RWPE2 (cell line): Measurements from ENCODE around the gene CCDC122.

Experiments used
- ATAC-seq: fragments of 200-7000 bp; cut with Tn5 transposase; 3 replicates; pipeline ENCODE4 v1.9.1; 2021; ENCODE audit warnings: low read depth
- DNase-seq: peaks from one replicate; pipeline ENCODE4 v3.0.0-alpha.2; 2020; ENCODE audit warnings: low spot score
- H3K27ac ChIP-seq: fragments of 450-650 bp; 2 replicates; pipeline ENCODE4 v1.5.1; 2017; ENCODE audit warnings: mild to moderate bottlenecking; ENCODE audit not compliant: poor library complexity, severe bottlenecking
- H3K27me3 ChIP-seq: fragments of 250-450 bp; sonication (Bioruptor Pico); 2 replicates; pipeline ENCODE4 v1.5.1; 2021; ENCODE audit warnings: mild to moderate bottlenecking, moderate library complexity; ENCODE audit not compliant: insufficient read depth, poor library complexity, severe bottlenecking
- H3K36me3 ChIP-seq: fragments of 250-450 bp; sonication (Bioruptor Pico); 2 replicates; pipeline ENCODE4 v1.5.1; 2020; ENCODE audit warnings: low read depth, mild to moderate bottlenecking, moderate library complexity
- H3K4me1 ChIP-seq: fragments of 250-450 bp; sonication (Bioruptor Pico); 2 replicates; pipeline ENCODE4 v1.5.1; 2021; ENCODE audit warnings: mild to moderate bottlenecking, moderate library complexity; ENCODE audit not compliant: insufficient read depth, poor library complexity, severe bottlenecking
- H3K4me3 ChIP-seq: fragments of 250-450 bp; sonication (Bioruptor Pico); 2 replicates; pipeline ENCODE4 v1.5.1; 2021; ENCODE audit warnings: mild to moderate bottlenecking, moderate library complexity; ENCODE audit not compliant: severe bottlenecking
- H3K9me3 ChIP-seq: fragments of 250-450 bp; sonication (Bioruptor Pico); 2 replicates; pipeline ENCODE4 v1.5.1; 2021; ENCODE audit warnings: mild to moderate bottlenecking, moderate library complexity; ENCODE audit not compliant: severe bottlenecking
- TF ChIP-seq, protein P1 (sequence below): fragments of 450-650 bp; IDR thresholded peaks from one replicate; pipeline ENCODE4 v1.5.1; 2017; ENCODE audit warnings: mild to moderate bottlenecking, moderate library complexity; ENCODE audit not compliant: poor library complexity, severe bottlenecking

CCDC122 gene

DNA sequence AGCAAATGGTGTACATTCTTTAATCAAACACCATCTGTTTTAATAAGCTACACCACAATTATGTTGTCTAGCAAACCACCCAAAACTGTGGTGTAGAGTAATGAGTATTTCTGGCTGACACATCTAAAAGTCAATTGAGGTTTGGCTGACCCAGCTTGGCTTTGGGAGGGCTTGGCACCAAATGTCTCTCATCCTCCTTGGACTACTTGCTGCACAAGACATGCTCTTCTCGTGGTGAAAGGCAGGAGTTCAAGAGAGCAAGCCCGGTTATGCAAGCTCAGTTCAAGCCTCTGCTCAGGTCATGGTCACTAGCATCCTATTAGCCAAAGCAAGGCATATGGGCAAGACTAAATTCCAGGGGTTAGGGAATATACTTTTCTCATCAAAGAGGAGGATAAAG lies 37.3 kb upstream of the CCDC122 start:
- Histone ChIP-seq H3K36me3 (no peaks in the 10 kb centered on the region), H3K27ac (no peak overlapping the region), H3K4me3 (no peak overlapping the region), H3K4me1 (peaks cover 12% of the 10 kb centered on the region), H3K9me3 (no peaks in the 10 kb centered on the region), H3K27me3 (no peaks in the 10 kb centered on the region)
- ATAC-seq (no peak), DNase-seq (no peak)
- TF ChIP-seq, protein P1, sequence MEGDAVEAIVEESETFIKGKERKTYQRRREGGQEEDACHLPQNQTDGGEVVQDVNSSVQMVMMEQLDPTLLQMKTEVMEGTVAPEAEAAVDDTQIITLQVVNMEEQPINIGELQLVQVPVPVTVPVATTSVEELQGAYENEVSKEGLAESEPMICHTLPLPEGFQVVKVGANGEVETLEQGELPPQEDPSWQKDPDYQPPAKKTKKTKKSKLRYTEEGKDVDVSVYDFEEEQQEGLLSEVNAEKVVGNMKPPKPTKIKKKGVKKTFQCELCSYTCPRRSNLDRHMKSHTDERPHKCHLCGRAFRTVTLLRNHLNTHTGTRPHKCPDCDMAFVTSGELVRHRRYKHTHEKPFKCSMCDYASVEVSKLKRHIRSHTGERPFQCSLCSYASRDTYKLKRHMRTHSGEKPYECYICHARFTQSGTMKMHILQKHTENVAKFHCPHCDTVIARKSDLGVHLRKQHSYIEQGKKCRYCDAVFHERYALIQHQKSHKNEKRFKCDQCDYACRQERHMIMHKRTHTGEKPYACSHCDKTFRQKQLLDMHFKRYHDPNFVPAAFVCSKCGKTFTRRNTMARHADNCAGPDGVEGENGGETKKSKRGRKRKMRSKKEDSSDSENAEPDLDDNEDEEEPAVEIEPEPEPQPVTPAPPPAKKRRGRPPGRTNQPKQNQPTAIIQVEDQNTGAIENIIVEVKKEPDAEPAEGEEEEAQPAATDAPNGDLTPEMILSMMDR = no peak

DNA sequence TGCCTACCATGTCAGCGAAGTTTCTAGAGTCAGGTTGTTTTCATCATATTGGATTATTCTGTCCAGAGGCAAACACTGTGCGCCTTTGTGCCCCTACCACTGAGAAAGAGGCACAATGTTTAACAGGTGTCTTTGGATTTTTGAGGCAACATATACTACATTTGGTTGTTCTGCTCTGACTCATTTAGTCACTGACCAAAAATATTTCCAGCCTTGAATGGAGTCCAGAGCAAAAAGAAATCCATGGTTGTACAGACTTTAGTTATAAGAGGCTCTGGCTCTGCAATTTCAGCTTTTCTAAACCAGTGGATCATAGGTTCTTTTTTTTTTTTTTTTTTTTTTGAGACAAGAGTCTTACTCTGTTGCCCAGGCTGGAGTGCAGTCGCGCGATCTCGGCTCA lies 35.9 kb upstream of the CCDC122 start:
- no peaks in the 10 kb centered on the region for H3K27me3 ChIP-seq
- no peak for DNase-seq
- no peaks in the 10 kb centered on the region for H3K9me3 ChIP-seq
- no peaks in the 10 kb centered on the region for H3K36me3 ChIP-seq
- H3K4me3 ChIP-seq = no peak overlapping the region
- H3K4me1 ChIP-seq = peaks cover 12% of the 10 kb centered on the region
- TF ChIP-seq, protein P1 = no peak
- no peak for ATAC-seq
- H3K27ac ChIP-seq = no peak overlapping the region

DNA sequence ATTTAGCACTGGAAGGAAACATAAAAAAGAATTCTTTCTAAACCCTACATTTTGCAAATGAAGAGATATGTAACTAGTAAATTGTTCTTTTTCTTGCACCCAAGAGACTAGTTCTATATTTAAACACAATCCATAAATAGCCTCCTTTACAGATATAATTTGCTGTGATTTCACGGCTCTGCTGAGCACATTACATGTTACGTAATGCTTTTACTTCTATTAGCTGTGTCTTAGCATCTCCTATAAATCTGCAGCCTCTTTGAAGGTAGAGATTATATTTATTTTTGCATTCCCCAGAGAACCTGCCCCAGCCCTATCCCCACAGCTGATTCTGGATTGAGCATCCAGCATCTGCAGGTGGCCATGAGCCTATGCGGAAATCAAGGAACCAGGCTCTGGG lies 32.3 kb upstream of the CCDC122 start:
- Histone ChIP-seq H3K9me3 (no peaks in the 10 kb centered on the region), H3K27me3 (no peaks in the 10 kb centered on the region), H3K36me3 (no peaks in the 10 kb centered on the region), H3K4me1 (peaks cover 5% of the 10 kb centered on the region), H3K27ac (no peak overlapping the region), H3K4me3 (no peak overlapping the region)
- TF ChIP-seq, protein P1 = no peak
- no peak for DNase-seq
- no peak for ATAC-seq

DNA sequence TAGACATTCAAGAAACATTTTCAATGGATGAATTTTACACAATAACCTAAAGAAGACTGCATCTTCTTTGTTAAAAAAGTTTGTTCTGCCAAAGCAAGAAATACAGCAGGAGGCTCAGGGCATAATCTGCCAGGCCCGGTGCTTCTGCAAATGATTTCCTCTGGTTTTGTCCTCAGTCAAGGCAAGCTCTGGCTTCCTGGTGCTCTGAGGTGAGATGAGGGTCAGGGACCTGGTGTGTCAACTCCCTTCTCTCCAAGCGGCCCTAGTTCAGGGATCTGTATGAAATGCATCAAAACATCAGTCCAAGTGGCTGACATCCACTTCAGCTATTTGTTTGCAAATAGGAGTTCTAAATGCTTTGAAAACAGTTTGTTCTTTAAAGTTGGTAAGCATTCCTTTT lies 31.7 kb upstream of the CCDC122 start:
- no peak for DNase-seq
- no peak overlapping the region for H3K4me3 ChIP-seq
- H3K27ac ChIP-seq = no peak overlapping the region
- H3K4me1 ChIP-seq = peaks cover 5% of the 10 kb centered on the region
- H3K36me3 ChIP-seq = no peaks in the 10 kb centered on the region
- ATAC-seq = no peak
- TF ChIP-seq, protein P1 = no peak
- no peaks in the 10 kb centered on the region for H3K27me3 ChIP-seq
- no peaks in the 10 kb centered on the region for H3K9me3 ChIP-seq

DNA sequence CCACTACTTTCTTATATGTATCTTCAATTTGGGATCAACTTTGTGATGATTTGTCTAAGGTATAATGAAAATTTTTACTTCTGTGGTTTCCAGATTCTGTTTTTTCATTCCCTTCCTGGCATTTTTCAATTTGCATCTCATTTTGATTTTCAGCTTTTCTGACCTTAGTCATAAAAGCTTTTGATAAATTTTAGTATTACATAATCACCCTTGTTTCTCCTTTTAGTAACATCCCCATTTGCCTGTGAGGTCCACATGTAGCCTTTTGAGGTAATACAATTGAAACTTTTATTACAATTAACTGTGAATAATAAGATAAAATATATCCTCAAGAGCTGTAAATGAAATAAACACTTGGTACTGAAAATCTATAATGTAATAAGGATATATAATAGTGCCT lies 31.3 kb upstream of the CCDC122 start:
- peaks cover 5% of the 10 kb centered on the region for H3K4me1 ChIP-seq
- no peaks in the 10 kb centered on the region for H3K36me3 ChIP-seq
- H3K27me3 ChIP-seq = no peaks in the 10 kb centered on the region
- TF ChIP-seq, protein P1 = no peak
- no peaks in the 10 kb centered on the region for H3K9me3 ChIP-seq
- DNase-seq (no peak), ATAC-seq (no peak)
- H3K4me3 ChIP-seq = no peak overlapping the region
- H3K27ac ChIP-seq = no peak overlapping the region
